Kidney (tissue), 14 donors: ENCODE data around the gene GLT6D1. TPM values are rescaled to one million over a fixed set of nuclear protein-coding genes. Genes with fewer than 3 reads are reported as not detected.

Source experiments
- DNase-seq, 5 donors: peaks; one replicate each; pipeline ENCODE4 v3.0.0-alpha.2; 2013 to 2020
- FAIRE-seq: peaks from 2 replicates; lab custom pipeline; 2012; peaks lifted over from hg19 to GRCh38; lab: Jason Lieb, UNC
- H3K27ac ChIP-seq, 2 donors: one replicate each; pipeline ENCODE4 v1.7.0; 2013; ENCODE audit warnings: low read depth in 2 of 2, low read length in 2 of 2, inconsistent platforms in 1 of 2
- H3K27me3 ChIP-seq: one replicate; pipeline ENCODE4 v1.7.1; 2013; ENCODE audit warnings: low read length, inconsistent platforms; ENCODE audit not compliant: control insufficient read depth, insufficient read depth
- H3K36me3 ChIP-seq, 3 donors: one replicate each; pipeline versions ENCODE4 v1.7.0 to v1.7.1; 2013; ENCODE audit warnings: low read length in 3 of 3, control low read depth in 1 of 3, inconsistent platforms in 1 of 3; ENCODE audit not compliant: insufficient read depth in 3 of 3, control insufficient read depth in 2 of 3
- H3K4me1 ChIP-seq, 3 donors: one replicate each; pipeline versions ENCODE4 v1.7.0 to v1.7.1; 2013; ENCODE audit warnings: low read length in 3 of 3, inconsistent platforms in 1 of 3, low read depth in 1 of 3; ENCODE audit not compliant: control insufficient read depth in 2 of 3, insufficient read depth in 2 of 3
- H3K4me3 ChIP-seq, 3 donors: one replicate each; pipeline versions ENCODE4 v1.7.0 to v1.8.1; 2013; ENCODE audit warnings: low read length in 3 of 3, control low read depth in 1 of 3, inconsistent platforms in 1 of 3
- H3K9ac ChIP-seq, 3 donors: one replicate each; pipeline versions ENCODE4 v1.7.0 to v1.7.1; 2013; ENCODE audit warnings: low read length in 3 of 3, control low read depth in 1 of 3, inconsistent platforms in 1 of 3
- H3K9me3 ChIP-seq, 3 donors: one replicate each; pipeline versions ENCODE4 v1.7.0 to v1.7.1; 2013; ENCODE audit warnings: low read length in 3 of 3, control low read depth in 1 of 3, inconsistent platforms in 1 of 3; ENCODE audit not compliant: control insufficient read depth in 2 of 3, insufficient read depth in 1 of 3
- intact Hi-C: fragments of 100-400 bp; cut with DNase I; formaldehyde crosslinking; loops from one replicate; pipeline ENCODE4 v1.11.1; 2022
- polyA plus RNA-seq: library from polyadenylated mRNA; stranded (reverse); fragments of 350-450 nt; fragmentation: Illumina TruSeq; extraction: RNeasy Lipid Tissue Mini Kit (QIAGEN cat#74804); gene quantifications from one replicate; pipeline ENCODE4 v1.2.3, GENCODE V29; 2014; ENCODE audit warnings: low read depth, low replicate concordance; ENCODE audit not compliant: insufficient read depth
- total RNA-seq: library from RNA; stranded (reverse); fragmentation: NEBNext Ultra II Directional; extraction: Animal tissue kit (Norgen Biotek cat#: 25700); gene quantifications from one replicate; pipeline ENCODE4 v1.2.1, GENCODE V29; 2021
- TF ChIP-seq, protein P1 (sequence below): IDR thresholded peaks from 3 replicates; pipeline ENCODE4 v1.5.1; 2012; ENCODE audit warnings: mild to moderate bottlenecking, moderate library complexity, borderline replicate concordance; ENCODE audit not compliant: insufficient read depth; ENCODE audit errors: extremely low read depth
- donor health status: control.
- donor health status: control.
- donor health status: control.
- donor health status: control.
- donor health status: control.
- donor health status: DM: yes; HTN: yes; CAD: no.
- donor health status: Normal renal cell carcinoma (clear cell type).

GLT6D1 gene
- total and polyA plus RNA-seq, 2 donors from 2014 or later, result not detected

- FAIRE-seq, result no peak
- no peaks in the 10 kb centered on the region for H3K27me3 ChIP-seq
- DNase-seq, result peak in 2 of 5 donors; percentile 16 to 65
These were observed 27.5 kb upstream of the GLT6D1 start for GRCh38 chr9:135666534-135667462.

DNA sequence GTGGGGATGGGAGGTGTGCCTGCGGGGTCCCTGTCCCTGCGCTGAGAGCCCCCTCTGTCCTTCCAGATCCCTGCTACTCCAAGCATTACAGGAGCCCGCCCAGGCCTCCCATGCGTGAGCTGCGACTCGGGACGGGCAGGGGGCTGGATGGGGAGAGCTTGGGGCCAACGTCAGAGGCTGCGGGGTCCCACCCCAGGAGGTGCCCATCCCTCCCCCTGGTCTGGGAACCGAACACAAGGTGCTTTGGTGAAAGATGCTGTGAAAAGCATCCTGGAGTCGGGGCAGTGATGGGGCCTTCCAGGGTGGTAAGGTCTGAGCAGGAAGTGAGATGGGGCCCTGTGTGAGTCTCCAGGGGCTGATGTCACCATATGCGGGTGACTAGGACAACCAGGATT lies 26.5 kb upstream of the GLT6D1 start:
- H3K27me3 ChIP-seq, result no peaks in the 10 kb centered on the region
- peak in 1 of 5 donors; percentile 53 for DNase-seq
- H3K4me1 ChIP-seq, result no peaks in the 10 kb centered on the region
- TF ChIP-seq, protein P1, sequence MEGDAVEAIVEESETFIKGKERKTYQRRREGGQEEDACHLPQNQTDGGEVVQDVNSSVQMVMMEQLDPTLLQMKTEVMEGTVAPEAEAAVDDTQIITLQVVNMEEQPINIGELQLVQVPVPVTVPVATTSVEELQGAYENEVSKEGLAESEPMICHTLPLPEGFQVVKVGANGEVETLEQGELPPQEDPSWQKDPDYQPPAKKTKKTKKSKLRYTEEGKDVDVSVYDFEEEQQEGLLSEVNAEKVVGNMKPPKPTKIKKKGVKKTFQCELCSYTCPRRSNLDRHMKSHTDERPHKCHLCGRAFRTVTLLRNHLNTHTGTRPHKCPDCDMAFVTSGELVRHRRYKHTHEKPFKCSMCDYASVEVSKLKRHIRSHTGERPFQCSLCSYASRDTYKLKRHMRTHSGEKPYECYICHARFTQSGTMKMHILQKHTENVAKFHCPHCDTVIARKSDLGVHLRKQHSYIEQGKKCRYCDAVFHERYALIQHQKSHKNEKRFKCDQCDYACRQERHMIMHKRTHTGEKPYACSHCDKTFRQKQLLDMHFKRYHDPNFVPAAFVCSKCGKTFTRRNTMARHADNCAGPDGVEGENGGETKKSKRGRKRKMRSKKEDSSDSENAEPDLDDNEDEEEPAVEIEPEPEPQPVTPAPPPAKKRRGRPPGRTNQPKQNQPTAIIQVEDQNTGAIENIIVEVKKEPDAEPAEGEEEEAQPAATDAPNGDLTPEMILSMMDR, result no peak
- intact Hi-C loops, result no loop called here
- H3K9ac ChIP-seq, result no peak overlapping the region
- no peak overlapping the region for H3K27ac ChIP-seq
- H3K4me3 ChIP-seq, result no peak overlapping the region
- H3K36me3 ChIP-seq, result no peaks in the 10 kb centered on the region
- no peaks in the 10 kb centered on the region for H3K9me3 ChIP-seq
- no peak for FAIRE-seq

More at GRCh38 chr9:135666534-135667462, 27.5 kb upstream of the GLT6D1 start:
- no peaks in the 10 kb centered on the region for H3K36me3 ChIP-seq
- no peaks in the 10 kb centered on the region for H3K9me3 ChIP-seq
- H3K27ac ChIP-seq, result no peak overlapping the region
- no peaks in the 10 kb centered on the region for H3K4me1 ChIP-seq
- intact Hi-C loops, result no loop called here
- no peak overlapping the region for H3K4me3 ChIP-seq
- TF ChIP-seq, protein P1, result no peak
- no peak overlapping the region for H3K9ac ChIP-seq

- no peak overlapping the region for H3K4me3 ChIP-seq
- FAIRE-seq (no peak), DNase-seq (peak in 1 of 5 donors; percentile 57)
- no peaks in the 10 kb centered on the region for H3K4me1 ChIP-seq
- TF ChIP-seq, protein P1, result no peak
- no peak overlapping the region for H3K27ac ChIP-seq
- intact Hi-C loops, result no loop called here
- no peak overlapping the region for H3K9ac ChIP-seq
- H3K36me3 ChIP-seq, result no peaks in the 10 kb centered on the region
- no peaks in the 10 kb centered on the region for H3K27me3 ChIP-seq
- no peaks in the 10 kb centered on the region for H3K9me3 ChIP-seq
These were observed 25.8 kb upstream of the GLT6D1 start for GRCh38 chr9:135664801-135665794.
